A549 (cell line): ENCODE results near the gene HNRNPA0. TPM values are rescaled to one million over a fixed set of nuclear protein-coding genes. Genes with fewer than 3 reads are reported as not detected.

Experiments
- ATAC-seq, 2 experiments: fragments of 200-7000 bp in 1 of 2; fragments of >200 bp in 1 of 2; cut with Nextera tagmentation in 1 of 2; cut with Tn5 transposase in 1 of 2; 3 replicates each; pipeline versions ENCODE4 v1.8.0 to v1.9.1; 2018 to 2020; ENCODE audit warnings: mild to moderate bottlenecking in 1 of 2, moderate library complexity in 1 of 2
- CTCF ChIA-PET: fragments of 300-600 bp; sonication (Branson Sonifier 250); formaldehyde crosslinking; extraction: SDS; loops from one replicate; lab custom pipeline; 2021; ENCODE audit warnings: antibody characterized with exemption, inconsistent platforms; lab: Yijun Ruan, JAX
- POLR2A ChIA-PET: fragments of 350-600 bp; formaldehyde crosslinking; extraction: SDS; loops from one replicate; lab custom pipeline; 2021; ENCODE audit warnings: antibody characterized with exemption, inconsistent platforms; lab: Yijun Ruan, JAX
- DNase-seq, 2 experiments: peaks; one replicate each; pipeline versions ENCODE4 v3.0.0 to v3.0.0-alpha.2; 2011 to 2016; ENCODE audit warnings: low read depth in 1 of 2, low spot score in 1 of 2
- FAIRE-seq: peaks from 2 replicates; lab custom pipeline; 2011; peaks lifted over from hg19 to GRCh38; lab: Jason Lieb, UNC
- H3K27ac ChIP-seq, 2 experiments: fragments of >200 bp; sonication (Bioruptor Twin); formaldehyde crosslinking; 3 replicates each; pipeline ENCODE4 v1.5.1; 2016 to 2017
- H3K4me1 ChIP-seq: fragments of >200 bp; sonication (Bioruptor Twin); formaldehyde crosslinking; 3 replicates; pipeline ENCODE4 v1.6.1; 2016
- H3K4me2 ChIP-seq: fragments of >200 bp; sonication (Bioruptor Twin); formaldehyde crosslinking; 3 replicates; pipeline ENCODE4 v1.6.1; 2016
- H3K4me3 ChIP-seq: fragments of >200 bp; sonication (Bioruptor Twin); formaldehyde crosslinking; 3 replicates; pipeline ENCODE4 v1.5.1; 2016
- H3K9me3 ChIP-seq: fragments of >200 bp; sonication (Bioruptor Twin); formaldehyde crosslinking; 3 replicates; pipeline ENCODE4 v1.6.1; 2016
- BCL3 ChIP-seq: fragments of >200 bp; sonication (Bioruptor Twin); formaldehyde crosslinking; IDR thresholded peaks from 3 replicates; pipeline ENCODE4 v1.6.1; 2016
- BHLHE40 ChIP-seq: IDR thresholded peaks from 2 replicates; pipeline ENCODE4 v1.6.1; 2012; ENCODE audit warnings: low read depth, low read length, inconsistent platforms
- CBX2 ChIP-seq: fragments of 200-600 bp; sonication (generic); IDR thresholded peaks from 2 replicates; pipeline ENCODE4 v1.6.1; 2016; ENCODE audit warnings: low read depth, mild to moderate bottlenecking, borderline replicate concordance
- CBX8 ChIP-seq: fragments of 200-600 bp; sonication (generic); IDR thresholded peaks from 2 replicates; pipeline ENCODE4 v1.6.1; 2016
- CHD2 ChIP-seq: fragments of 150-350 bp; IDR thresholded peaks from 2 replicates; pipeline ENCODE4 v1.6.1; 2014; ENCODE audit warnings: low read length; ENCODE audit not compliant: partially characterized antibody
- E2F6 ChIP-seq: IDR thresholded peaks from 2 replicates; pipeline ENCODE4 v1.6.1; 2012; ENCODE audit warnings: low read depth, borderline replicate concordance
- EHF ChIP-seq: fragments of 250-450 bp; sonication (Bioruptor Pico); IDR thresholded peaks from 2 replicates; pipeline ENCODE4 v1.5.0; 2020; ENCODE audit warnings: mild to moderate bottlenecking
- EP300 ChIP-seq, 2 experiments: fragments of >200 bp; sonication (Bioruptor Twin); formaldehyde crosslinking; IDR thresholded peaks; 2 replicates in 1 of 2; 3 replicates in 1 of 2; pipeline ENCODE4 v1.6.1; 2016 to 2017
- FOSB ChIP-seq: fragments of 250-450 bp; sonication (Bioruptor Pico); IDR thresholded peaks from 2 replicates; pipeline ENCODE4 v1.5.0; 2020; ENCODE audit warnings: mild to moderate bottlenecking, moderate library complexity
- GATA3 ChIP-seq: IDR thresholded peaks from 2 replicates; pipeline ENCODE4 v1.6.1; 2012; ENCODE audit warnings: borderline replicate concordance
- HES2 ChIP-seq: fragments of >200 bp; sonication (Bioruptor Twin); formaldehyde crosslinking; IDR thresholded peaks from 2 replicates; pipeline ENCODE4 v1.6.1; 2016
- HEYL ChIP-seq: fragments of 250-450 bp; sonication (Bioruptor Pico); IDR thresholded peaks from 2 replicates; pipeline ENCODE4 v1.8.0; 2021; ENCODE audit warnings: mild to moderate bottlenecking, moderate library complexity
- HOXB5 ChIP-seq: fragments of 250-450 bp; sonication (Bioruptor Pico); IDR thresholded peaks from 2 replicates; pipeline ENCODE4 v1.5.0; 2020; ENCODE audit warnings: mild to moderate bottlenecking, moderate library complexity
- KDM1A ChIP-seq: fragments of 200-600 bp; sonication (generic); IDR thresholded peaks from 2 replicates; pipeline ENCODE4 v1.6.1; 2016; ENCODE audit warnings: low read depth, mild to moderate bottlenecking
- KDM5A ChIP-seq: fragments of 200-600 bp; sonication (generic); IDR thresholded peaks from 2 replicates; pipeline ENCODE4 v1.6.1; 2016; ENCODE audit warnings: antibody characterized with exemption, mild to moderate bottlenecking
- MYC ChIP-seq: IDR thresholded peaks from 2 replicates; pipeline ENCODE4 v1.6.1; 2012; ENCODE audit warnings: mild to moderate bottlenecking, inconsistent platforms, low read length, improper control_type of control experiment, borderline replicate concordance
- NR3C1 ChIP-seq: fragments of >200 bp; sonication (Bioruptor Twin); formaldehyde crosslinking; IDR thresholded peaks from 3 replicates; pipeline ENCODE4 v1.6.1; 2017
- PHF8 ChIP-seq: fragments of 200-600 bp; sonication (generic); IDR thresholded peaks from 2 replicates; pipeline ENCODE4 v1.6.1; 2016; ENCODE audit warnings: low read depth, mild to moderate bottlenecking, antibody characterized with exemption, moderate library complexity, borderline replicate concordance
- POLR2A ChIP-seq: IDR thresholded peaks from 2 replicates; pipeline ENCODE4 v1.6.1; 2012; ENCODE audit warnings: mild to moderate bottlenecking, low read length
- POLR2AphosphoS2 ChIP-seq: conservative IDR thresholded peaks from 2 replicates; pipeline ENCODE4 v1.6.1; 2012; ENCODE audit warnings: low read length, improper control_type of control experiment, inconsistent platforms
- RFX5 ChIP-seq: fragments of 450-650 bp; IDR thresholded peaks from 2 replicates; pipeline ENCODE4 v1.7.1; 2014; ENCODE audit warnings: antibody characterized with exemption, mild to moderate bottlenecking, moderate library complexity
- SMC3 ChIP-seq: fragments of >200 bp; sonication (Bioruptor Twin); formaldehyde crosslinking; IDR thresholded peaks from 3 replicates; pipeline ENCODE4 v1.6.1; 2018; ENCODE audit warnings: inconsistent platforms
- TFCP2L1 ChIP-seq: fragments of 250-450 bp; sonication (Bioruptor Pico); IDR thresholded peaks from 2 replicates; pipeline ENCODE4 v1.5.0; 2021; ENCODE audit warnings: mild to moderate bottlenecking
- ZC3H11A ChIP-seq: fragments of 450-650 bp; IDR thresholded peaks from 2 replicates; pipeline ENCODE4 v1.6.1; 2014; ENCODE audit warnings: antibody characterized with exemption, mild to moderate bottlenecking
- ZSCAN20 ChIP-seq: fragments of 250-450 bp; sonication (Bioruptor Pico); IDR thresholded peaks from 2 replicates; pipeline ENCODE4 v1.8.0; 2022; ENCODE audit warnings: mild to moderate bottlenecking, moderate library complexity
- WGBS: methylation state at CpG from one replicate; pipeline ENCODE4 v1.1.6; 2017; ENCODE audit errors: missing lambda C conversion rate; 5-methylcytosine and 5-hydroxymethylcytosine counted together
- polyA minus RNA-seq: library from RNA; depleted of rRNA, polyadenylated mRNA; stranded (reverse); fragments of >200 nt; gene quantifications from 2 replicates; pipeline ENCODE4 v1.2.3, GENCODE V29; 2011; rRNA and poly(A)+ RNA removed
- polyA plus RNA-seq, 4 experiments: library from polyadenylated mRNA; depleted of rRNA in 3 of 4; stranded (reverse); fragments of >200 nt; fragmentation: RNase III in 1 of 4; extraction: RNeasy Plus Mini Kit Qiagen cat#74134 plus additional on column Dnase treatment in 1 of 4; gene quantifications; 2 replicates in 3 of 4; 3 replicates in 1 of 4; pipeline ENCODE4 v1.2.3, GENCODE V29; 2011 to 2017
- TF ChIP-seq, protein P1 (sequence below): fragments of 200-600 bp; sonication (generic); IDR thresholded peaks from 2 replicates; pipeline ENCODE4 v1.6.1; 2016; ENCODE audit warnings: antibody characterized with exemption, mild to moderate bottlenecking, moderate library complexity
- TF ChIP-seq, protein P2 (sequence below): fragments of 250-450 bp; sonication (Bioruptor Pico); IDR thresholded peaks from 2 replicates; pipeline ENCODE4 v1.5.0; 2020; ENCODE audit warnings: low read depth, mild to moderate bottlenecking, moderate library complexity
- TF ChIP-seq, protein P3 (sequence below): IDR thresholded peaks from 2 replicates; pipeline ENCODE4 v1.6.1; 2012
- TF ChIP-seq, protein P4 (sequence below): fragments of 150-350 bp; IDR thresholded peaks from 2 replicates; pipeline ENCODE4 v1.6.1; 2014; ENCODE audit warnings: low read depth, mild to moderate bottlenecking, low read length
- TF ChIP-seq, protein P5 (sequence below): fragments of 450-650 bp; IDR thresholded peaks from 2 replicates; pipeline ENCODE4 v1.6.1; 2014; ENCODE audit warnings: antibody characterized with exemption

HNRNPA0 gene
- 13.6 and 17.0 TPM in 2 replicates for polyA plus RNA-seq (2011; rRNA removed)
- polyA plus RNA-seq (2012; cell fraction: cytosol; rRNA removed): 35.2 and 44.1 TPM in 2 replicates
- polyA plus RNA-seq (2012; cell fraction: nucleus; rRNA removed): 26.5 and 28.9 TPM in 2 replicates
- 47.9 to 51.2 TPM (median 49.4 TPM) in 3 replicates for polyA plus RNA-seq (2017; fragmentation: RNase III; extraction: RNeasy Plus Mini Kit Qiagen cat#74134 plus additional on column Dnase treatment)
- polyA minus RNA-seq: 5.5 and 6.1 TPM in 2 replicates

DNA sequence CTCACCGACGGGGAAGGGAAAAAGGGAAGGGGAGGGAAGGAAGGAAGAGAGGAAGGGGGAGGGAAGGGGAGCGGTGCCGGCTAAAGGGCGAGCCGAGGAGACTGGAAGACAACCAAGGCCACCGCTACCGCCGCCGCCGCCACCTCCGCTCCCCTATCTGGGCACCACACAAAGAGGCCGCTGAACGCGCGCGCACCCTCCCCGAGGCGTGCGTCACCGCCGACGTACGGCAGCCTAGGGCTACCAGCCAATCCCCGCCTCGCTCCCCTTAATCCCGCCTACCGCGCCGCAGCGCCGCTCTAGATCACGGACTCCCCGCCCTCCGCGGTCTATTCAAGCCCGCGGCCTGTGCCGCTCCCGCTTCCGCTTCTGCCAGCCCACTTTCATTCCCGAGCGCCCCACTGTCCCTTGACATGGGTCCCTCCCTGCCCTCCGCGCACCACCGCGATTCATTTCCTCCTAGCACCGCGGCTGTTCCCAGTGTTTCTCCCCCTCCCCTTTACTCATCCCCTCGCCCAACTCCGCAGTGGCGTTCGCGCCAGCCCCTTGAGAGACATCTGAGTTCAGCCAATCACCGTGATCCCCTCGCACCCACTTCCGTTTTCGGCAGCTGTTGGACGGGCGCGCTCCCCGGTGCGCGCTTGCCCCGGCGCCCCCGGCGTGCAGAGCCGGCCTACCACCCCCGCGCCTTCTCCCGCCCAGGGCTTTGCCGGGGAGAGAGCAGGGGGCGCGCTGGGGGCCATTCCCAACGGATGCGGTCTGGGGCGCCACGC lies at the start of gene HNRNPA0:
HNRNPA0 (minus strand) TSS at position 176 of the 773 bp plus-strand sequence. CDS start 297 bp downstream, outside the sequence.
- peak within 1 kb of the TSS; percentile 92 to 97 for H3K27ac ChIP-seq
- peaks cover 38% of the 10 kb centered on the region for H3K4me1 ChIP-seq
- ChIA-PET POLR2A (interaction anchor here (0.5 to 1.4 kb wide), 9 partner anchors 9 to 424 kb away, joined by 3 to 5 read pairs (median 3); partner anchors contain the start of genes BRD8 and FAM13B), CTCF (interaction anchor here (1.1 to 3.0 kb wide), 8 partner anchors 10 to 379 kb away, joined by 3 to 17 read pairs (median 6); no protein-coding TSS in a partner anchor)
- WGBS: under 1% methylated on average over 60 of the region's 79 CpGs
- H3K9me3 ChIP-seq: no peaks in the 10 kb centered on the region
- FAIRE-seq (no peak), DNase-seq (peak; percentile 97 to 98), ATAC-seq (peak; percentile 93 to 94)
- H3K4me2 ChIP-seq: peak within 1 kb of the TSS; percentile 89
- H3K4me3 ChIP-seq: peak within 1 kb of the TSS; percentile 78
- peak; percentile 99 for TF ChIP-seq KDM5A
- TF ChIP-seq ZSCAN20 (CRISPR knock-in tag): no peak
- peak; percentile 75; the same call in 2 of the 3 replicates for TF ChIP-seq BCL3
- no peak for TF ChIP-seq HOXB5 (CRISPR knock-in tag)
- no peak for TF ChIP-seq BHLHE40
- no peak for TF ChIP-seq EP300 (IDR thresholded peaks at IDR 0.05)
- TF ChIP-seq, protein P1, sequence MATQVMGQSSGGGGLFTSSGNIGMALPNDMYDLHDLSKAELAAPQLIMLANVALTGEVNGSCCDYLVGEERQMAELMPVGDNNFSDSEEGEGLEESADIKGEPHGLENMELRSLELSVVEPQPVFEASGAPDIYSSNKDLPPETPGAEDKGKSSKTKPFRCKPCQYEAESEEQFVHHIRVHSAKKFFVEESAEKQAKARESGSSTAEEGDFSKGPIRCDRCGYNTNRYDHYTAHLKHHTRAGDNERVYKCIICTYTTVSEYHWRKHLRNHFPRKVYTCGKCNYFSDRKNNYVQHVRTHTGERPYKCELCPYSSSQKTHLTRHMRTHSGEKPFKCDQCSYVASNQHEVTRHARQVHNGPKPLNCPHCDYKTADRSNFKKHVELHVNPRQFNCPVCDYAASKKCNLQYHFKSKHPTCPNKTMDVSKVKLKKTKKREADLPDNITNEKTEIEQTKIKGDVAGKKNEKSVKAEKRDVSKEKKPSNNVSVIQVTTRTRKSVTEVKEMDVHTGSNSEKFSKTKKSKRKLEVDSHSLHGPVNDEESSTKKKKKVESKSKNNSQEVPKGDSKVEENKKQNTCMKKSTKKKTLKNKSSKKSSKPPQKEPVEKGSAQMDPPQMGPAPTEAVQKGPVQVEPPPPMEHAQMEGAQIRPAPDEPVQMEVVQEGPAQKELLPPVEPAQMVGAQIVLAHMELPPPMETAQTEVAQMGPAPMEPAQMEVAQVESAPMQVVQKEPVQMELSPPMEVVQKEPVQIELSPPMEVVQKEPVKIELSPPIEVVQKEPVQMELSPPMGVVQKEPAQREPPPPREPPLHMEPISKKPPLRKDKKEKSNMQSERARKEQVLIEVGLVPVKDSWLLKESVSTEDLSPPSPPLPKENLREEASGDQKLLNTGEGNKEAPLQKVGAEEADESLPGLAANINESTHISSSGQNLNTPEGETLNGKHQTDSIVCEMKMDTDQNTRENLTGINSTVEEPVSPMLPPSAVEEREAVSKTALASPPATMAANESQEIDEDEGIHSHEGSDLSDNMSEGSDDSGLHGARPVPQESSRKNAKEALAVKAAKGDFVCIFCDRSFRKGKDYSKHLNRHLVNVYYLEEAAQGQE: no peak; the same call in 1 of the 2 replicates
- TF ChIP-seq EHF (CRISPR knock-in tag): no peak
- TF ChIP-seq NR3C1: no peak
- TF ChIP-seq, protein P2, sequence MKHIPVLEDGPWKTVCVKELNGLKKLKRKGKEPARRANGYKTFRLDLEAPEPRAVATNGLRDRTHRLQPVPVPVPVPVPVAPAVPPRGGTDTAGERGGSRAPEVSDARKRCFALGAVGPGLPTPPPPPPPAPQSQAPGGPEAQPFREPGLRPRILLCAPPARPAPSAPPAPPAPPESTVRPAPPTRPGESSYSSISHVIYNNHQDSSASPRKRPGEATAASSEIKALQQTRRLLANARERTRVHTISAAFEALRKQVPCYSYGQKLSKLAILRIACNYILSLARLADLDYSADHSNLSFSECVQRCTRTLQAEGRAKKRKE (CRISPR knock-in tag): no peak
- no peak for TF ChIP-seq HES2
- no peak for TF ChIP-seq SMC3
- TF ChIP-seq, protein P3, sequence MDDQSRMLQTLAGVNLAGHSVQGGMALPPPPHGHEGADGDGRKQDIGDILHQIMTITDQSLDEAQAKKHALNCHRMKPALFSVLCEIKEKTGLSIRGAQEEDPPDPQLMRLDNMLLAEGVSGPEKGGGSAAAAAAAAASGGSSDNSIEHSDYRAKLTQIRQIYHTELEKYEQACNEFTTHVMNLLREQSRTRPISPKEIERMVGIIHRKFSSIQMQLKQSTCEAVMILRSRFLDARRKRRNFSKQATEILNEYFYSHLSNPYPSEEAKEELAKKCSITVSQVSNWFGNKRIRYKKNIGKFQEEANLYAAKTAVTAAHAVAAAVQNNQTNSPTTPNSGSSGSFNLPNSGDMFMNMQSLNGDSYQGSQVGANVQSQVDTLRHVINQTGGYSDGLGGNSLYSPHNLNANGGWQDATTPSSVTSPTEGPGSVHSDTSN: peak; percentile 88
- no peak for TF ChIP-seq HEYL (CRISPR knock-in tag)
- peak; percentile 92 for TF ChIP-seq POLR2A
- peak; percentile 98 for TF ChIP-seq PHF8
- TF ChIP-seq, protein P4, sequence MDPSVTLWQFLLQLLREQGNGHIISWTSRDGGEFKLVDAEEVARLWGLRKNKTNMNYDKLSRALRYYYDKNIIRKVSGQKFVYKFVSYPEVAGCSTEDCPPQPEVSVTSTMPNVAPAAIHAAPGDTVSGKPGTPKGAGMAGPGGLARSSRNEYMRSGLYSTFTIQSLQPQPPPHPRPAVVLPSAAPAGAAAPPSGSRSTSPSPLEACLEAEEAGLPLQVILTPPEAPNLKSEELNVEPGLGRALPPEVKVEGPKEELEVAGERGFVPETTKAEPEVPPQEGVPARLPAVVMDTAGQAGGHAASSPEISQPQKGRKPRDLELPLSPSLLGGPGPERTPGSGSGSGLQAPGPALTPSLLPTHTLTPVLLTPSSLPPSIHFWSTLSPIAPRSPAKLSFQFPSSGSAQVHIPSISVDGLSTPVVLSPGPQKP: no peak
- TF ChIP-seq FOSB (CRISPR knock-in tag): 0 out of 2 replicates have a peak, but pooled peaks have one; percentile 20
- TF ChIP-seq KDM1A: no peak
- TF ChIP-seq, protein P5, sequence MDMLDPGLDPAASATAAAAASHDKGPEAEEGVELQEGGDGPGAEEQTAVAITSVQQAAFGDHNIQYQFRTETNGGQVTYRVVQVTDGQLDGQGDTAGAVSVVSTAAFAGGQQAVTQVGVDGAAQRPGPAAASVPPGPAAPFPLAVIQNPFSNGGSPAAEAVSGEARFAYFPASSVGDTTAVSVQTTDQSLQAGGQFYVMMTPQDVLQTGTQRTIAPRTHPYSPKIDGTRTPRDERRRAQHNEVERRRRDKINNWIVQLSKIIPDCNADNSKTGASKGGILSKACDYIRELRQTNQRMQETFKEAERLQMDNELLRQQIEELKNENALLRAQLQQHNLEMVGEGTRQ: no peak
- TF ChIP-seq ZC3H11A: no peak
- TF ChIP-seq MYC: no peak
- TF ChIP-seq CBX8: no peak
- TF ChIP-seq POLR2AphosphoS2: no peak
- TF ChIP-seq GATA3: peak; percentile 18
- TF ChIP-seq E2F6: no peak; the same call in none of the 2 replicates
- no peak for TF ChIP-seq CBX2
- TF ChIP-seq CHD2: no peak
- TF ChIP-seq RFX5: 0 out of 2 replicates have a peak, but pooled peaks have one; percentile 43
- no peak for TF ChIP-seq TFCP2L1 (CRISPR knock-in tag)
